Measurements from ENCODE around the gene ISOC2. TPM values are rescaled to one million over a fixed set of nuclear protein-coding genes. Genes with fewer than 3 reads are reported as not detected.

The ISOC2 gene
- polyA plus RNA-seq, 2 of the 4 experiments (the other 2 are of a cell fraction) = 45.3 to 57.8 TPM

- peak in 1 of 2 experiments; percentile 72 for DNase-seq (ENCODE audit: low read depth in 1 of 2, low spot score in 1 of 2)
- peak; percentile 15 to 43; a peak in 4 of 6 replicates for ATAC-seq
- peak within 1 kb of the TSS; percentile 35; the same call in 2 of the 3 replicates for H3K4me3 ChIP-seq
- peak within 1 kb of the TSS; percentile 89 for H3K4me2 ChIP-seq
- FAIRE-seq = no peak
- no peak within 1 kb of the TSS for H3K27ac ChIP-seq
- peaks cover 23% of the 10 kb centered on the region for H3K4me1 ChIP-seq
- no peak for TF ChIP-seq TP53 (CRISPR knock-in tag; IDR thresholded peaks at IDR 0.05)
- TF ChIP-seq RNF2 (IDR thresholded peaks at IDR 0.05; ENCODE audit: borderline replicate concordance, low read depth) = no peak
- TF ChIP-seq RARB (CRISPR knock-in tag; IDR thresholded peaks at IDR 0.05) = no peak
- no peak for TF ChIP-seq CEBPB (IDR thresholded peaks at IDR 0.05)
- TF ChIP-seq ATOH8 (CRISPR knock-in tag; IDR thresholded peaks at IDR 0.05; ENCODE audit: low read depth) = no peak
- TF ChIP-seq POLR2AphosphoS2 (conservative IDR thresholded peaks at IDR 0.05; ENCODE audit: low read length) = no peak
- no peak for TF ChIP-seq MAZ (IDR thresholded peaks at IDR 0.05; ENCODE audit: borderline replicate concordance, low read depth, low read length)
- no peak for TF ChIP-seq RCOR1 (IDR thresholded peaks at IDR 0.05; ENCODE audit: low read depth, low read length)
- ChIA-PET POLR2A (interaction anchor here (1.0 kb wide), 1 partner anchor 181 kb away, joined by 4 read pairs; the partner anchor contains the start of gene ZNF784), CTCF (interaction anchor here (0.5 to 4.7 kb wide), 12 partner anchors 10 to 303 kb away, joined by 3 to 31 read pairs (median 4); partner anchors contain the start of gene KMT5C)
- no peaks in the 10 kb centered on the region for H3K9me3 ChIP-seq
- 14% methylated on average over 36 of the region's 43 CpGs for WGBS (ENCODE audit: missing lambda C conversion rate)
These were observed 18.2 kb downstream of the ISOC2 start, which contains the start of gene SHISA7 for GRCh38 chr19:55443045-55443823. Gene SHISA7 (minus strand): TSS chr19:55443300. CDS start chr19:55442863, 437 bp downstream.

GRCh38 chr19:55442372-55442961, 19.0 kb downstream of the ISOC2 start:
- no peak for DNase-seq (ENCODE audit: low read depth in 1 of 2, low spot score in 1 of 2)
- TF ChIP-seq CHD2 (IDR thresholded peaks at IDR 0.05; ENCODE audit: low read length, partially characterized antibody) = no peak
- no peak for TF ChIP-seq NPAS2 (CRISPR knock-in tag; IDR thresholded peaks at IDR 0.05; ENCODE audit: borderline replicate concordance)
- TF ChIP-seq RNF2 (IDR thresholded peaks at IDR 0.05; ENCODE audit: borderline replicate concordance, low read depth) = no peak
- TF ChIP-seq SREBF2 (IDR thresholded peaks at IDR 0.05) = no peak
- no peak for TF ChIP-seq RAD21 (conservative IDR thresholded peaks at IDR 0.05 in 1 of 2, IDR thresholded peaks at IDR 0.05 in 1 of 2)
- no peak for TF ChIP-seq EHF (CRISPR knock-in tag; IDR thresholded peaks at IDR 0.05)
- no peak for TF ChIP-seq MAFK (IDR thresholded peaks at IDR 0.05; ENCODE audit: partially characterized antibody)
- TF ChIP-seq USF2 (IDR thresholded peaks at IDR 0.05) = no peak
- no peak for TF ChIP-seq HOXB13 (CRISPR knock-in tag; IDR thresholded peaks at IDR 0.05; ENCODE audit: low read depth)
- no peak for TF ChIP-seq CTCF (IDR thresholded peaks at IDR 0.05)
- TF ChIP-seq E2F6 (IDR thresholded peaks at IDR 0.05; ENCODE audit: borderline replicate concordance, low read depth) = no peak
- no peak for TF ChIP-seq REST (IDR thresholded peaks at IDR 0.05)
- TF ChIP-seq ZSCAN20 (CRISPR knock-in tag; IDR thresholded peaks at IDR 0.05) = no peak
- TF ChIP-seq FOSL2 (IDR thresholded peaks at IDR 0.05) = no peak
- TF ChIP-seq FOSL2 (CRISPR knock-in tag; IDR thresholded peaks at IDR 0.05) = no peak
- no peak for TF ChIP-seq HOXB5 (CRISPR knock-in tag; IDR thresholded peaks at IDR 0.05)
- no peak for TF ChIP-seq ESRRA (IDR thresholded peaks at IDR 0.05; ENCODE audit: borderline replicate concordance, low read length)
- no peak for TF ChIP-seq RCOR1 (IDR thresholded peaks at IDR 0.05; ENCODE audit: low read depth, low read length)
- no peaks in the 10 kb centered on the region for H3K9me3 ChIP-seq
- 2% methylated on average over 10 of the region's 72 CpGs for WGBS (ENCODE audit: missing lambda C conversion rate)
- FAIRE-seq = no peak
- H3K27ac ChIP-seq = no peak overlapping the region
- ChIA-PET CTCF (interaction anchor here (1.0 to 2.6 kb wide), 7 partner anchors 11 to 301 kb away, joined by 3 to 11 read pairs (median 4); partner anchors contain the start of gene KMT5C), POLR2A (interaction anchor here (0.6 to 1.2 kb wide), 3 partner anchors 34 to 35 kb away, joined by 3 to 6 read pairs (median 4); no protein-coding TSS in a partner anchor)
- peak overlapping the region; percentile 35; the same call in 2 of the 3 replicates for H3K4me3 ChIP-seq
- peak in 1 of 2 experiments; percentile 25; a peak in 1 of 6 replicates for ATAC-seq
- H3K4me1 ChIP-seq = peaks cover 20% of the 10 kb centered on the region
- H3K4me2 ChIP-seq = peak overlapping the region; percentile 89

All from A549 (cell line).